RWPE1 (cell line): ENCODE data around the gene CACNA2D2.
A peak's percentile ranks its signal among the peaks of the same experiment; 100 is the strongest.

Source experiments
- CTCF ChIA-PET: fragments of 350-600 bp; sonication (Branson Sonifier 250); formaldehyde crosslinking; extraction: SDS; loops from one replicate; lab custom pipeline; 2021; lab: Yijun Ruan, JAX
- POLR2A ChIA-PET: fragments of 400-600 bp; formaldehyde crosslinking; extraction: SDS; loops from one replicate; lab custom pipeline; 2020; ENCODE audit warnings: antibody characterized with exemption; ENCODE audit not compliant: low non-redundant PET; lab: Yijun Ruan, JAX
- DNase-seq: peaks from one replicate; pipeline ENCODE4 v3.0.0; 2012; ENCODE audit warnings: low spot score
- H3K27ac ChIP-seq: fragments of 450-650 bp; 2 replicates; pipeline ENCODE4 v1.5.1; 2017
- TF ChIP-seq, protein P1 (sequence below): fragments of 450-650 bp; conservative IDR thresholded peaks from 2 replicates; pipeline ENCODE4 v1.5.1; 2017; ENCODE audit warnings: low read depth, mild to moderate bottlenecking

CACNA2D2 gene

DNA sequence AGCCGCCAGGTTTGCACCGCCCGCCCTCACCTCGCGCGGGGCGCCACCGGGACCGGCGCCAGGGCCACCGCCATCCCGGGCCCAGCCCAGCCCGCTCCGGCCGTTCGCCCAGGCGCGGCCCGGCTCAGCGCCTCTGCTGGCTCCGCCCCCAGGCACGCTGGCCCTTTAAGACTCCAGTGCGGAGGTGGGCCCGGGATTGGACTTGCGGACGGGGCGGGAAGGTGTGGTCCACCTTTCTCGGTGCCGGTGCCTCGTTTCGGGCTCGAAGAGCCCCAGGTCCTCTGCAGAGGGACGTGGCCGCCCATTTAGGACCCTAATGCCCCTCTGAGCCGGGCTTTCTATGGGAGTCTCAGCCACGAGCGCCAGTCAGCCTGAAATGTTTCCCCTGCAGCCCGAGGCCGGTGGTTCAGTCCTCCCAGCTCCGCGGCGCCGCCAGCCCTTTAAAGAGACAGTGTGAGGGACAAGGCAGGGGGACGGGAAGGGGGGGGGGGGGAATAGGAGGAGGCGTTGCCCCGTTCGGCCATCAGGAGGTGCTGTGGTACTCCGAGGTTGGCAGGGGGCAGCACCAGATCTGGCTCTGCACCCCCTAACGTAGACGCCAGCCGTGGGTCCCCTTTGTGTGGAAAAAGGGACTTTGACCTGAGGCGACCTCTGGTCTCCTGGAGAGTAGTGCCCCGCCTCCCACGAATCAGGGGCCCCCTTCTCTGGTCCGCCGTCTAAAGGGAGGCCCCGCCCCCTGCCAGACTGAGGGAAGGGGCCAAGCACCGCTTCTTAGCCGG, 181.9 kb downstream of the CACNA2D2 start:
- peak overlapping the region; percentile 97 for H3K27ac ChIP-seq
- POLR2A ChIA-PET, result interaction anchor here (0.6 kb wide), 1 partner anchor 24 kb away, joined by 3 read pairs; no protein-coding TSS in a partner anchor
- CTCF ChIA-PET, result interaction anchor here (0.7 kb wide), 1 partner anchor 22 kb away, joined by 4 read pairs; no protein-coding TSS in a partner anchor
- peak; percentile 78 for DNase-seq
- TF ChIP-seq, protein P1, sequence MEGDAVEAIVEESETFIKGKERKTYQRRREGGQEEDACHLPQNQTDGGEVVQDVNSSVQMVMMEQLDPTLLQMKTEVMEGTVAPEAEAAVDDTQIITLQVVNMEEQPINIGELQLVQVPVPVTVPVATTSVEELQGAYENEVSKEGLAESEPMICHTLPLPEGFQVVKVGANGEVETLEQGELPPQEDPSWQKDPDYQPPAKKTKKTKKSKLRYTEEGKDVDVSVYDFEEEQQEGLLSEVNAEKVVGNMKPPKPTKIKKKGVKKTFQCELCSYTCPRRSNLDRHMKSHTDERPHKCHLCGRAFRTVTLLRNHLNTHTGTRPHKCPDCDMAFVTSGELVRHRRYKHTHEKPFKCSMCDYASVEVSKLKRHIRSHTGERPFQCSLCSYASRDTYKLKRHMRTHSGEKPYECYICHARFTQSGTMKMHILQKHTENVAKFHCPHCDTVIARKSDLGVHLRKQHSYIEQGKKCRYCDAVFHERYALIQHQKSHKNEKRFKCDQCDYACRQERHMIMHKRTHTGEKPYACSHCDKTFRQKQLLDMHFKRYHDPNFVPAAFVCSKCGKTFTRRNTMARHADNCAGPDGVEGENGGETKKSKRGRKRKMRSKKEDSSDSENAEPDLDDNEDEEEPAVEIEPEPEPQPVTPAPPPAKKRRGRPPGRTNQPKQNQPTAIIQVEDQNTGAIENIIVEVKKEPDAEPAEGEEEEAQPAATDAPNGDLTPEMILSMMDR, result peak; percentile 70

DNA sequence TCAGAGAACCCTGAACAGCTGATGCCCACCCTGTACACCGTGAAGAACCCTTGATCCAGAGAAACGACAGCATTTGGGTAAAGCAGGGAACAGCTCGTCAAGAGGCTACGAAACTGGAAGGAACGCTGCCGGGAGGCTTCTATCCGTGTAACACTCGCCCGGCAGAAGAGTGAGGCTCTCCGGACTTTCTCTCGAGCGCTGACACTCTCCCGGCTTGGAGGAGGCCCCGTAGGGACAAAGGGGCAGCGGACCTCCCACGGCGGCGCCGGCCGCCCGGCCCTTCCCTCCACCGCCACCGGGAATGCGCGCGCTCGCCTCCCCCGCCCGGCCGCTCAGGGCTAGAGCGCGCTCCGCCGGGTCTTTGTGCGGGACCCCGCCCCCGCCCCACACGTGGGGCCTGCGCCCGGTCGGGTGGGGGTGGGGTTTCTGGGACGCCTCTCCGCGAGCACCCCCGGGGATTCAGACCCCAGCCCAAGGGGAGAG, 182.5 kb downstream of the CACNA2D2 start:
- TF ChIP-seq, protein P1, result no peak
- DNase-seq, result peak; percentile 56
- H3K27ac ChIP-seq, result peak overlapping the region; percentile 97
- ChIA-PET CTCF (interaction anchor here (0.7 kb wide), 1 partner anchor 21 kb away, joined by 4 read pairs; no protein-coding TSS in a partner anchor), POLR2A (no interaction called here)

DNA sequence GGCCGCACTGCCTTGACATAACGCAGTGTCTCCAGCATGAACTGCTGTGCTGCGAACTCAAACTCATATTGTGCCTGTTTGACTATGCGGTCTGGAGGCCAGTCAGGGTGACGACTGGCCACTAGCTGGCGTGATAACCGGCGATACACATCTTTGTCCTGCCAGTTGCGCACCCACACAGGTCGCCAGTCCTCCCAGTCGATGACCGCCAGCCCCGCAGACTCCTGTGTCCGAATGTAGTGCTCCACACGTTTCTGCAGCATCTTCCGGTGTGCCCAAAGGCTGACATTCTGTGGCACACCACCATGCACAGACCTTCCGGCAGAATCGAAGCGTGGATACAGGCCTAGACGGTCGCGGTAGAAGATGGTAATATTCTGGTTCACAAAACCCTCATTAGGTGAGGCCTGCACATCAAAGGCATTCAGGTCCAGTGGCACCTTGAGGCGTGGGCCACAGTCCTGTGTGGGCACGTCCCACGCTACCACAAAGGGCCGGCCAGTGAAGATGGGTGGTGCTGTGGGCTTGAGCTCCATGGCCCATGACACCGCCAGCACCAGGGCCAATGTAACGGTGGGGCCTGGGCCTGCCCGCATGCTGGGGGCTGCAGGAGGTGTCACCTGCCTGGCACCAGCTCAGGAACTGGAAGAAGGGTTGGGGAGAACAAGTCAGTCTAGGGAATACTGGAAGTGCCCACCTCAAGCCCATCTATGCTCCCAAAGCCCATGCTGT, 183.4 kb downstream of the CACNA2D2 start:
- DNase-seq, result no peak
- TF ChIP-seq, protein P1, result no peak
- H3K27ac ChIP-seq, result peak overlapping the region; percentile 97
- CTCF ChIA-PET, result no interaction called here
- POLR2A ChIA-PET, result no interaction called here

DNA sequence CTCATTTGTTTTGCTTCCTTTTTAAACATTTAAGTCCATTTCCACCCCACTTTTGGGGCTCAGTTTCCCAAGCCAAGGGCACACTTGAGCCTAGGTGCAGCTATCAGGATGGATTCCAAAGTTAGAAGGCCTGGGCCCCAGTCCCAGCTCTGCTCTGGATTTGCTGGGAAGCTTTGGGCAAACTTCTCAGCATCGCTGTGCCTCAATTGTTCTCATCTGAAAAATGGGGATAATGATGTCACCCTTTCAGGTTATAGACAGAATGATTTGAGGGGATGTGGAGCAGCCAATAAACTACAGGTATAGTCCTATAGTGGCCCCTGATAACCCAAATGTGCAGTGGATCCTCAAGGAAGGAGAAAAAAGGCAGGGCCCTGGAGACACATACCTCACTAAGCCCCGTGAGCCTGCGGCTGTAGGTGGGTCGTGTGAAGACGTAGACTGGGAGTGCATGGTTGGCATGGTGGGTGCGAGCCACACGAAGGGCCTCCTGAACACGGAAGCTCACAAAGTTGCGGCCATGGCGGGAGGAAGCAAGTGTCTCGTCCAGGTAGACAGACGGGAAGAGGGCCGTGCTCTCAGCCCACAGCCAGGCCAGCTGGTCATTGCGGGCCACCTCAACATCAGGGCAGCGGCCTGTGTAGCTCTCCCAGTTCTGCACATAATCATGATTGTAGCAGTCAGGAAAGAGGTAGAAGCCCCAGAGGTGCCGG, 184.1 kb downstream of the CACNA2D2 start:
- no peak for DNase-seq
- ChIA-PET POLR2A (no interaction called here), CTCF (no interaction called here)
- TF ChIP-seq, protein P1, result no peak
- peak overlapping the region; percentile 97 for H3K27ac ChIP-seq

DNA sequence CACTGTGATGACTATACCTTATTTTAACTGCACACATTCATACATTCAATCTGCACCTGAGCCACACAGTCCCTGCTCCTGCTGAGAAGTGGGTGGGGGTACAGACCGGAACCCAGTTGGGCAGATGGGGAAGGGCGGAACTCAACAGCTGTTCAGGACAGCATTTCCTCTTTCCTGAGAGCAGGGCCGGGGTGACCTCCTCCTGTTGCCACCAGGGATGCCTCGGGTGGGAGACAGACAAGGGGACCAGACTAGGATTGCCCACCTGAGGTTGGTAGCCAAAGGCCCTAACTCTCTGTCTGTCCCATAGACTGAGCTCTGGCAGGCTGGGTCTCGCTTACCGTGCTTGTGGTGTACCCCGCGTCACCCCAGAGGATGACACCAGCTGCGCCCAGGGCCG, 184.8 kb downstream of the CACNA2D2 start:
- ChIA-PET CTCF (no interaction called here), POLR2A (no interaction called here)
- DNase-seq, result no peak
- H3K27ac ChIP-seq, result peak overlapping the region; percentile 97
- TF ChIP-seq, protein P1, result no peak

DNA sequence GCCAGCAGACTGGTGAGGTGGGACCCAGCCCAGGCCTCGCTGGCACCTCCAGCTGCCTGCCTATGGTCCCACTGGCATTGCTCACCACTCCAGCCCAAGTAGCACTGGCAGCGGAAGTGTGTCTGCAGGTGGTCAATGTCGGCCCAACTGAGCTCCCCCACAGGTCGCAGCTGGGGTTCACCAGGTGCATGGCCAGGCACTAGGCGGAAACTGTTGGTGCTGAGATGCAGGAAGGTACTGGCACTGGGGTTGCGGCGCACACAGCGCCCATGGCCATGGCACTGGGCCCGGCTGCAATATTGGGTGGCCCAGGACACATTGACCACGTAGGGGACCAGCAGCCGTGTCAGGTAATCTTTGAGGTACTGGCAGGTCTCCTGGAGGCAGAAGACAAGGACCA, 185.3 kb downstream of the CACNA2D2 start:
- DNase-seq, result no peak
- CTCF ChIA-PET, result no interaction called here
- POLR2A ChIA-PET, result no interaction called here
- peak overlapping the region; percentile 97 for H3K27ac ChIP-seq
- TF ChIP-seq, protein P1, result no peak
